HG03064 (cell line): ENCODE results near the gene GATA2.

Experiments used
- ATAC-seq: cut with Tn5 transposase; IDR thresholded peaks from one replicate; pipeline ENCODE4 v1.9.1; 2021; ENCODE audit warnings: low read depth; ENCODE audit not compliant: unreplicated experiment

GATA2 gene

GRCh38 chr3:128503164-128503651 lies 10.2 kb upstream of the GATA2 start:
- ATAC-seq, result no peak

GRCh38 chr3:128502712-128503111 lies 9.7 kb upstream of the GATA2 start:
- no peak for ATAC-seq

GRCh38 chr3:128501431-128501830 lies 8.4 kb upstream of the GATA2 start:
- ATAC-seq, result no peak

GRCh38 chr3:128500556-128500955 lies 7.6 kb upstream of the GATA2 start:
- ATAC-seq, result no peak

GRCh38 chr3:128499724-128500275 lies 6.8 kb upstream of the GATA2 start:
- ATAC-seq, result no peak

- no peak for ATAC-seq
These were observed 6.0 kb upstream of the GATA2 start for GRCh38 chr3:128498901-128499530.

GRCh38 chr3:128498127-128498626 lies 5.2 kb upstream of the GATA2 start:
- no peak for ATAC-seq

GRCh38 chr3:128497305-128498126 lies 4.5 kb upstream of the GATA2 start:
- no peak for ATAC-seq

- ATAC-seq, result no peak
These were observed 3.8 kb upstream of the GATA2 start for GRCh38 chr3:128496602-128497304.

- ATAC-seq, result no peak
These were observed 3.1 kb upstream of the GATA2 start for GRCh38 chr3:128496019-128496601.

- no peak for ATAC-seq
These were observed 2.5 kb upstream of the GATA2 start for GRCh38 chr3:128495435-128495970.

GRCh38 chr3:128494367-128494650 lies 1.3 kb upstream of the GATA2 start:
- no peak for ATAC-seq

- no peak for ATAC-seq
These were observed 767 bp upstream of the GATA2 start for GRCh38 chr3:128493570-128494366.

GRCh38 chr3:128491941-128492670 lies 895 bp downstream of the GATA2 start:
- ATAC-seq, result no peak

GRCh38 chr3:128491691-128491940 lies 1.4 kb downstream of the GATA2 start:
- ATAC-seq, result no peak

- no peak for ATAC-seq
These were observed 1.9 kb downstream of the GATA2 start for GRCh38 chr3:128490915-128491690.

- ATAC-seq, result no peak
These were observed 2.4 kb downstream of the GATA2 start for GRCh38 chr3:128490650-128490914.

GRCh38 chr3:128489927-128490649 lies 2.9 kb downstream of the GATA2 start:
- no peak for ATAC-seq
